Naive B cell (primary cell): ENCODE measurements around the gene CETN2. TPM values are rescaled to one million over a fixed set of nuclear protein-coding genes. Genes with fewer than 3 reads are reported as not detected.
"Not testable (repeated sequence)": the region's sequence is repeated elsewhere in the genome, so short reads cannot be mapped to it uniquely, and the experiment has no call there.

Experiments
- ATAC-seq, 2 donors: fragments of 150-1000 bp; cut with Tn5 transposase; 2 replicates each; pipeline ENCODE4 v1.10.0; 2021; ENCODE audit warnings: low read depth in 2 of 2, mild to moderate bottlenecking in 2 of 2, moderate library complexity in 2 of 2
- DNase-seq: peaks from one replicate; pipeline ENCODE4 v3.0.0; 2022
- H3K27ac Mint-ChIP-seq, 6 donors: one replicate each; pipeline ENCODE4 v1.8.0; 2020 to 2022; ENCODE audit warnings: mild to moderate bottlenecking in 6 of 6, mixed read lengths in 6 of 6, moderate library complexity in 5 of 6, inconsistent platforms in 2 of 6
- H3K27me3 Mint-ChIP-seq, 3 donors: one replicate each; pipeline ENCODE4 v1.8.0; 2021 to 2022; ENCODE audit warnings: mixed read lengths in 3 of 3, mild to moderate bottlenecking in 1 of 3
- H3K36me3 Mint-ChIP-seq, 2 donors: one replicate each; pipeline ENCODE4 v1.8.0; 2020 to 2022; ENCODE audit warnings: mixed read lengths in 2 of 2, inconsistent platforms in 1 of 2, mild to moderate bottlenecking in 1 of 2
- H3K4me1 Mint-ChIP-seq, 3 donors: one replicate each; pipeline ENCODE4 v1.8.0; 2020 to 2022; ENCODE audit warnings: mixed read lengths in 3 of 3, inconsistent platforms in 1 of 3, mild to moderate bottlenecking in 1 of 3, moderate library complexity in 1 of 3
- H3K4me3 Mint-ChIP-seq, 8 donors: one replicate each; pipeline ENCODE4 v1.8.0; 2020 to 2022; ENCODE audit warnings: mild to moderate bottlenecking in 8 of 8, mixed read lengths in 8 of 8, moderate library complexity in 8 of 8, inconsistent platforms in 2 of 8
- H3K9me3 Mint-ChIP-seq, 7 donors: one replicate each; pipeline ENCODE4 v1.8.0; 2020 to 2022; ENCODE audit warnings: mixed read lengths in 7 of 7, mild to moderate bottlenecking in 5 of 7, inconsistent platforms in 2 of 7, moderate library complexity in 1 of 7
- polyA plus RNA-seq, 6 donors: library from polyadenylated mRNA; unstranded; fragments of 300-500 nt; fragmentation: Illumina TruSeq; gene quantifications; one replicate each; pipeline ENCODE4 v1.2.3, GENCODE V29; 2021; ENCODE audit warnings: low read depth in 6 of 6

The CETN2 gene
- polyA plus RNA-seq, 6 donors from 2014 or later: 21.4 to 34.3 (median 26.9) TPM

- peaks cover 7 to 32% of the 10 kb centered on the region in 2 donors for H3K36me3 Mint-ChIP-seq
- H3K27me3 Mint-ChIP-seq: no peaks in the 10 kb centered on the region
- no peak overlapping the region for H3K27ac Mint-ChIP-seq
- no peak overlapping the region for H3K4me3 Mint-ChIP-seq
- ATAC-seq (no peak), DNase-seq (no peak)
- H3K9me3 Mint-ChIP-seq: peaks cover 0 to 7% (median 0%) of the 10 kb centered on the region in 7 donors
- H3K4me1 Mint-ChIP-seq: peaks cover 0 to 5% (median 0%) of the 10 kb centered on the region in 3 donors
Observed at GRCh38 chrX:152850465-152850864, 19.9 kb upstream of the CETN2 start.

- peak overlapping the region in 1 of 8 donors; percentile 21 for H3K4me3 Mint-ChIP-seq
- DNase-seq: no peak
- ATAC-seq: peak; percentile 34 to 46
- peaks cover 5 to 15% of the 10 kb centered on the region in 2 donors for H3K36me3 Mint-ChIP-seq
- H3K9me3 Mint-ChIP-seq: peaks cover 0 to 7% (median 0%) of the 10 kb centered on the region in 7 donors
- no peak overlapping the region for H3K27ac Mint-ChIP-seq
- H3K27me3 Mint-ChIP-seq: no peaks in the 10 kb centered on the region
- H3K4me1 Mint-ChIP-seq: peaks cover 0 to 5% (median 0%) of the 10 kb centered on the region in 3 donors
Observed at GRCh38 chrX:152847281-152847680, 16.7 kb upstream of the CETN2 start.

- H3K36me3 Mint-ChIP-seq: peaks cover 1% of the 10 kb centered on the region in 2 donors
- H3K4me3 Mint-ChIP-seq: peak overlapping the region in 1 of 8 donors; percentile 52
- DNase-seq (no peak), ATAC-seq (no peak)
- peaks cover 0 to 5% (median 0%) of the 10 kb centered on the region in 7 donors for H3K9me3 Mint-ChIP-seq
- no peaks in the 10 kb centered on the region for H3K27me3 Mint-ChIP-seq
- peaks cover 0 to 5% (median 0%) of the 10 kb centered on the region in 3 donors for H3K4me1 Mint-ChIP-seq
- no peak overlapping the region for H3K27ac Mint-ChIP-seq
Observed at GRCh38 chrX:152845618-152846240, 15.2 kb upstream of the CETN2 start.

GRCh38 chrX:152844256-152844655 lies 13.7 kb upstream of the CETN2 start:
- no peaks in the 10 kb centered on the region for H3K27me3 Mint-ChIP-seq
- ATAC-seq: no peak
- no peak for DNase-seq

GRCh38 chrX:152843852-152844251 lies 13.3 kb upstream of the CETN2 start:
- H3K36me3 Mint-ChIP-seq: no peaks in the 10 kb centered on the region
- H3K27ac Mint-ChIP-seq: no peak overlapping the region
- peaks cover 0 to 4% (median 0%) of the 10 kb centered on the region in 7 donors for H3K9me3 Mint-ChIP-seq
- peaks cover 0 to 5% (median 0%) of the 10 kb centered on the region in 3 donors for H3K4me1 Mint-ChIP-seq
- DNase-seq (no peak), ATAC-seq (no peak)
- no peaks in the 10 kb centered on the region for H3K27me3 Mint-ChIP-seq
- no peak overlapping the region for H3K4me3 Mint-ChIP-seq

More at GRCh38 chrX:152844256-152844655, 13.7 kb upstream of the CETN2 start:
- H3K27ac Mint-ChIP-seq: no peak overlapping the region
- no peak overlapping the region for H3K4me3 Mint-ChIP-seq
- H3K4me1 Mint-ChIP-seq: peaks cover 0 to 5% (median 0%) of the 10 kb centered on the region in 3 donors
- no peaks in the 10 kb centered on the region for H3K36me3 Mint-ChIP-seq
- H3K9me3 Mint-ChIP-seq: peaks cover 0 to 5% (median 0%) of the 10 kb centered on the region in 7 donors

GRCh38 chrX:152842772-152843338 lies 12.3 kb upstream of the CETN2 start:
- no peaks in the 10 kb centered on the region for H3K36me3 Mint-ChIP-seq
- no peak overlapping the region for H3K27ac Mint-ChIP-seq
- DNase-seq: no peak
- ATAC-seq: no peak
- H3K4me3 Mint-ChIP-seq: no peak overlapping the region
- peaks cover 0 to 2% (median 0%) of the 10 kb centered on the region in 7 donors for H3K9me3 Mint-ChIP-seq
- peaks cover 0 to 9% (median 0%) of the 10 kb centered on the region in 3 donors for H3K4me1 Mint-ChIP-seq
- H3K27me3 Mint-ChIP-seq: no peaks in the 10 kb centered on the region

GRCh38 chrX:152835470-152835869 lies 4.9 kb upstream of the CETN2 start:
- H3K9me3 Mint-ChIP-seq, H3K27ac Mint-ChIP-seq, H3K27me3 Mint-ChIP-seq, DNase-seq, H3K36me3 Mint-ChIP-seq, H3K4me3 Mint-ChIP-seq, ATAC-seq: not testable (repeated sequence)
- H3K4me1 Mint-ChIP-seq: peaks cover 17 to 33% (median 18%) of the 10 kb centered on the region in 3 donors

- peak overlapping the region in 1 of 6 donors; percentile 66 for H3K27ac Mint-ChIP-seq
Observed at GRCh38 chrX:152833378-152833777, 2.8 kb upstream of the CETN2 start.

GRCh38 chrX:152832520-152832919 lies 2.0 kb upstream of the CETN2 start:
- DNase-seq (no peak), ATAC-seq (no peak)
- peak overlapping the region in 6 of 8 donors; percentile 41 to 98 (median 88) for H3K4me3 Mint-ChIP-seq
- no peaks in the 10 kb centered on the region for H3K27me3 Mint-ChIP-seq
- H3K9me3 Mint-ChIP-seq: peaks cover 0 to 10% (median 0%) of the 10 kb centered on the region in 7 donors
- peak overlapping the region in 1 of 6 donors; percentile 10 for H3K27ac Mint-ChIP-seq
- peaks cover 22 to 28% (median 24%) of the 10 kb centered on the region in 3 donors for H3K4me1 Mint-ChIP-seq
- no peaks in the 10 kb centered on the region for H3K36me3 Mint-ChIP-seq

More at GRCh38 chrX:152833378-152833777, 2.8 kb upstream of the CETN2 start:
- DNase-seq (no peak), ATAC-seq (no peak)
- Mint-ChIP-seq H3K4me1 (peaks cover 22 to 34% (median 24%) of the 10 kb centered on the region in 3 donors), H3K27me3 (no peaks in the 10 kb centered on the region), H3K4me3 (peak overlapping the region in 3 of 8 donors; percentile 8 to 90 (median 13)), H3K36me3 (no peaks in the 10 kb centered on the region), H3K9me3 (peaks cover 0 to 10% (median 0%) of the 10 kb centered on the region in 7 donors)

- peaks cover 0 to 6% (median 0%) of the 10 kb centered on the region in 7 donors for H3K9me3 Mint-ChIP-seq
- H3K4me3 Mint-ChIP-seq: peak overlapping the region; percentile 87 to 98 (median 96)
- H3K27me3 Mint-ChIP-seq: no peaks in the 10 kb centered on the region
- no peaks in the 10 kb centered on the region for H3K36me3 Mint-ChIP-seq
- ATAC-seq (no peak), DNase-seq (no peak)
- H3K27ac Mint-ChIP-seq: peak overlapping the region in 5 of 6 donors; percentile 69 to 100 (median 94)
- H3K4me1 Mint-ChIP-seq: peaks cover 22 to 28% (median 24%) of the 10 kb centered on the region in 3 donors
Observed at GRCh38 chrX:152831391-152831790, 834 bp upstream of the CETN2 start.

- ATAC-seq: no peak
- no peak for DNase-seq
- no peak overlapping the region for H3K27ac Mint-ChIP-seq
- H3K27me3 Mint-ChIP-seq: peaks cover 0 to 14% (median 9%) of the 10 kb centered on the region in 3 donors
- no peaks in the 10 kb centered on the region for H3K36me3 Mint-ChIP-seq
- peaks cover 0 to under 1% (median 0%) of the 10 kb centered on the region in 3 donors for H3K4me1 Mint-ChIP-seq
- H3K4me3 Mint-ChIP-seq: no peak overlapping the region
- peaks cover 0 to 4% (median 0%) of the 10 kb centered on the region in 7 donors for H3K9me3 Mint-ChIP-seq
Observed at GRCh38 chrX:152824841-152825374, 5.6 kb downstream of the CETN2 start.

GRCh38 chrX:152823657-152824056 lies 6.9 kb downstream of the CETN2 start:
- H3K36me3 Mint-ChIP-seq: no peaks in the 10 kb centered on the region
- H3K4me1 Mint-ChIP-seq: no peaks in the 10 kb centered on the region
- ATAC-seq (no peak), DNase-seq (no peak)
- H3K27ac Mint-ChIP-seq: no peak overlapping the region
- H3K4me3 Mint-ChIP-seq: no peak overlapping the region
- H3K9me3 Mint-ChIP-seq: peaks cover 0 to 4% (median 0%) of the 10 kb centered on the region in 7 donors
- H3K27me3 Mint-ChIP-seq: peaks cover 0 to 15% (median 9%) of the 10 kb centered on the region in 3 donors

GRCh38 chrX:152822383-152823086 lies 8.0 kb downstream of the CETN2 start:
- no peak overlapping the region for H3K27ac Mint-ChIP-seq
- H3K4me3 Mint-ChIP-seq: no peak overlapping the region
- H3K9me3 Mint-ChIP-seq: peaks cover 0 to 4% (median 0%) of the 10 kb centered on the region in 7 donors
- H3K27me3 Mint-ChIP-seq: peaks cover 0 to 19% (median 9%) of the 10 kb centered on the region in 3 donors
- no peaks in the 10 kb centered on the region for H3K36me3 Mint-ChIP-seq
- ATAC-seq: no peak
- H3K4me1 Mint-ChIP-seq: no peaks in the 10 kb centered on the region
- no peak for DNase-seq
